GM18520 (cell line): ENCODE results near the gene C19orf18.

Experiments used
- ATAC-seq: cut with Tn5 transposase; IDR thresholded peaks from one replicate; pipeline ENCODE4 v1.9.1; 2021; ENCODE audit not compliant: unreplicated experiment

Gene C19orf18

GRCh38 chr19:57947419-57948134 lies 26.8 kb downstream of the C19orf18 start, which contains the start of gene ZNF256:
TSS of gene ZNF256 (minus strand) at chr19:57947706. CDS start at chr19:57947474, 232 bp downstream.
- peak; percentile 50 for ATAC-seq

GRCh38 chr19:57947088-57947418 lies 27.3 kb downstream of the C19orf18 start:
- ATAC-seq: no peak

- ATAC-seq: no peak
Observed at GRCh38 chr19:57946316-57946715, 28.0 kb downstream of the C19orf18 start.

- ATAC-seq: no peak
Observed at GRCh38 chr19:57941593-57941992, 32.7 kb downstream of the C19orf18 start.

DNA sequence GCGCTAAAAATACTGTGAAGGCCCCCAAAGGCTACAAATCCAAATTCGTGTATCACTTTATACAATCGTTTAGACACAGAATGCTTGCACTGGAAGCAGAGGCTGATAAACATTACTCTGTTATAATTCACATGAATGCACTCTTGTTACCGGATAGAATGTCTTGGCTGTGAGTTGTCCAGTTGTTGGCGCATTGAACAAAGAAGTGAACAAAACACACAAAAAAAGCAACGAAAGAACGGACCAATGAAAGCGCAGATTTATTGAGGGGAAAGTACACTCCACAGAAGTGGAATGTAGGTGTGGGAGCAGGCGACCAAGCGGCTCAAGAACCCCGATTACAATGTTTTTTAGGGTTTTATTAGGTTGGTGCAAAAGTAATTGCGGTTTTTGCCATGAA lies 38.6 kb downstream of the C19orf18 start:
- ATAC-seq: no peak

- no peak for ATAC-seq
Observed at GRCh38 chr19:57934820-57935665, 39.3 kb downstream of the C19orf18 start, which contains the start of gene ZNF418. TSS of gene ZNF418 (minus strand) at chr19:57935402. CDS start at chr19:57933822, 1,580 bp downstream.

DNA sequence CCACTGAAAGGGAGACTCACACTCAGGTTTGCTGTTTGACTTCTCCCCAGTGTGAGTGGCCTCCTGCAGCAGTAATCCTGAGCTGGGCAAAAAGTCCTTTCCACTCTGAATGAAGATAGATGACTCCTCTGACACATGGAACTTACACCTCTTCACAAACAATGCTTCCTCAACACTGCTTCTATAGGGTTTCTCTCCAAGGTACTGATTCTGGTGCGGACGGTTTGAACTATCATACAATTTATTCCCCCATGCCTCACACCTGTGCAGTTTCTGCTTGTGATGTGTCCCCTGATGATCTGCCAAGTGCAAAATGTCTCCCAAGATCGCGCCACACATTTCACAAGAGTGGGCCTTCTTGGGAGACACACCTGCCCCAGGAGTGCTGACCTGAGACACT lies 46.7 kb downstream of the C19orf18 start:
- no peak for ATAC-seq

- ATAC-seq: peak; percentile 98
Observed at GRCh38 chr19:57916168-57916995, 58.0 kb downstream of the C19orf18 start, which contains the start of gene ZNF417. TSS of gene ZNF417 (minus strand) at chr19:57916592. CDS start at chr19:57916411, 181 bp downstream.

DNA sequence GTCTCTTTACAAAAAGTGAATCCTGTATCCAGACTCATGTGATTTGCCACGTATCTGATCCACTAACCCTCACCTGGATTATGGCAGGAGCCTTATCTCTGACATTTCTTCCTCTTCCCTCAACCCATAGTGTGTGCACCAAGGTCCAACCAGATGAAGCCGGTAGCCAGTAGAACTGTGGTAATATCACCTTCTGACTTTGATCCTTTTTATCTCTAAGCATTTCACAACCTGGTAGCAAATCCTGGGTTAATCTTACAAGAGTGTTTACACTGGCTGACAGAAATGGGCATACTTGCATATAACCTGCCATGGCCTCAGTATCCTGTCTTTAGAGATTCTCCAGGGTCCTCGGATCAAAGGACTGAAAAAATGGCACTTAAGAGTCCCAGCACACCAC lies 59.8 kb downstream of the C19orf18 start:
- no peak for ATAC-seq
